HEK293 (cell line): ENCODE data around the gene NDUFS8.

Experiments
- YY1 ChIP-seq: fragments of 450-650 bp; formaldehyde crosslinking; IDR thresholded peaks from 2 replicates; pipeline ENCODE4 v1.5.1; 2018; ENCODE audit warnings: missing biosample characterization, missing genetic modification characterization
- ZNF140 ChIP-seq: fragments of 450-650 bp; formaldehyde crosslinking; IDR thresholded peaks from 2 replicates; pipeline ENCODE4 v1.5.1; 2016; ENCODE audit warnings: missing biosample characterization, missing genetic modification characterization
- ZNF624 ChIP-seq: fragments of 450-650 bp; formaldehyde crosslinking; IDR thresholded peaks from 2 replicates; pipeline ENCODE4 v1.5.1; 2017; ENCODE audit warnings: missing biosample characterization, missing genetic modification characterization
- TF ChIP-seq, protein P1 (sequence below): fragments of 450-650 bp; formaldehyde crosslinking; IDR thresholded peaks from 2 replicates; pipeline ENCODE4 v1.5.1; 2016; ENCODE audit warnings: missing biosample characterization, missing genetic modification characterization

DNA sequence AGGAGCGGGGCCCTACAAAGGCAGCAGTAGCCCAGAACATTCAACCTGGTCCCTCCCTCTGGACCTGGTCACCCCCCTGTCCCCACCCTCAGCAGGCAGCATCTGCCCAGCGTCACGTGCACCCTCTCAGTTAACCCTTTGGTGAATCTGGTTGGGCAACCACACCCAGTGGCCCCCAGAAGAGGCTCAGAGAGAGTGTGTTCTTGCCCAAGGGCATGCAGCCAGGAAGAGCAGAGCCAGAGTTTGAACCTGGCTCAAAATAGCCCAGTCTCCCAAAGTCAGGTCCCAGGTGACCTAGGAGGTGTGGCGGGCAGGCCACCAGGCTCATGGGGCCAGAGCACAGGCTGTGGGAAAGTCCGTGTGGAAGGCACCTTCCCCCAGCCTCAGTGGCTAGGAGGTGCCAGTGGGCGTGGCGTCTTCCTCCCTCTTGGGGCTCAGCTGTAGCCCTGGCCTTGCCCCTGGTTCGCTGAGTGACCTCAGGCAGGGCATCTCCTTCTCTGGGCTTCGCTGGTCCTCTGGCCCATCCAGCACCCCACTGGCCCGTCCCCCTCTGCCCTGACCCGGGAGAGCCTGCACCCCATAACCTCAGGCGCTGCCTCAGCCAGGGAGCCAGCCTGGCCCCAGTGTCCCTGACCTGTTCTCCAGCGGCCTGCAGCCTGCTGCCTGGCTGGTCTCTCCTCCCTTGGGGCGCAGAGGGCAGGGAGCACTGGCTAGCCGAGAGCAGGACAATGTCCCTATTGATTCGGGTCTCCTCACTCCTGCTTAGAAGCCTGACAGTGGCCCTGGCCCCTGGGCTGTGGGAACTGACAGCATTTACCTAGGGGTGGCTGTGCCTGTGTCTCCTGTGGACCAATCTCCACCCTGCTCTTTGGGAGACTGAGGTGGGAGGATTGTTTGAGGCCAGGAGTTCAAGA lies 13.3 kb upstream of the NDUFS8 start:
- TF ChIP-seq, protein P1, sequence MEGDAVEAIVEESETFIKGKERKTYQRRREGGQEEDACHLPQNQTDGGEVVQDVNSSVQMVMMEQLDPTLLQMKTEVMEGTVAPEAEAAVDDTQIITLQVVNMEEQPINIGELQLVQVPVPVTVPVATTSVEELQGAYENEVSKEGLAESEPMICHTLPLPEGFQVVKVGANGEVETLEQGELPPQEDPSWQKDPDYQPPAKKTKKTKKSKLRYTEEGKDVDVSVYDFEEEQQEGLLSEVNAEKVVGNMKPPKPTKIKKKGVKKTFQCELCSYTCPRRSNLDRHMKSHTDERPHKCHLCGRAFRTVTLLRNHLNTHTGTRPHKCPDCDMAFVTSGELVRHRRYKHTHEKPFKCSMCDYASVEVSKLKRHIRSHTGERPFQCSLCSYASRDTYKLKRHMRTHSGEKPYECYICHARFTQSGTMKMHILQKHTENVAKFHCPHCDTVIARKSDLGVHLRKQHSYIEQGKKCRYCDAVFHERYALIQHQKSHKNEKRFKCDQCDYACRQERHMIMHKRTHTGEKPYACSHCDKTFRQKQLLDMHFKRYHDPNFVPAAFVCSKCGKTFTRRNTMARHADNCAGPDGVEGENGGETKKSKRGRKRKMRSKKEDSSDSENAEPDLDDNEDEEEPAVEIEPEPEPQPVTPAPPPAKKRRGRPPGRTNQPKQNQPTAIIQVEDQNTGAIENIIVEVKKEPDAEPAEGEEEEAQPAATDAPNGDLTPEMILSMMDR: no peak
- TF ChIP-seq YY1 (no peak), ZNF140 (tag by site-specific recombination) (no peak), ZNF624 (tag by site-specific recombination) (no peak)
